Stimulated activated CD4-positive, alpha-beta T cell treated with anti-CD3 and anti-CD28 coated beads, Interleukin-4, amount 100 ng/mL, for 4 hours (primary cell): ENCODE results near the gene CD4.

Experiments
- DNase-seq, 2 experiments: peaks; one replicate each; pipeline ENCODE4 v3.0.0-alpha.2; 2020

The CD4 gene

DNA sequence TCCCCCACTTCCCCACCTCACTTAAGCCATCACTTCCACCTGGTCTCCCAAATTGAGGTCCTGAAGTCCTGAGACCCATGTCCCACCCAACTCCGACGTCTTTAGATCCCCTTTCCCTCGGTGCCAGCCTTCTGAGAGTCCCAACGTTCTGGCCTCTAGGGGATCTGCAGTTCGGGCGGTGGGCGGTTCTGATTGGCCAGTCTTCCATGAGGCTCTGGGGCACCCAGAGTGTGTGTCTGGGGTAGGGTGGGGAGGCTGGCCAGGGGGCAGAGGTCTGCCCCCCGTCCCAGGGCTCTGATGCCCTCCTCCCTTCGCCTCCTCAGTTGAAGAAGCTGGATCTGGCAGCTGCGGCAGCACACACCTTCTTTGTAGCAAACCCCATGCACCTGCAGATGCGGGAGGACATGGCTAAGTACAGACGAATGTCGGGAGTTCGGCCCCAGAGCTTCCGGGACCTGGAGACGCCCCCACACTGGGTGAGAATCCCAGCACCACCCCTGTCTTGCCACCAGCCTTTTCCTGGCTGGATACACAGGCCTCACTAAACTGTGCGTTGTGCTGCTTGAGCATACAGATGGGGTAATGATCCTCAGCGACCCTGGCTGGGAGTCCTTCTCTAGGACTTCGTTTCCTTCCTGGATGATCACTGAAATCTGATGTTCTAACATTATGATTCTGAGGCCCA, 40.4 kb downstream of the CD4 start:
- DNase-seq: no peak

DNA sequence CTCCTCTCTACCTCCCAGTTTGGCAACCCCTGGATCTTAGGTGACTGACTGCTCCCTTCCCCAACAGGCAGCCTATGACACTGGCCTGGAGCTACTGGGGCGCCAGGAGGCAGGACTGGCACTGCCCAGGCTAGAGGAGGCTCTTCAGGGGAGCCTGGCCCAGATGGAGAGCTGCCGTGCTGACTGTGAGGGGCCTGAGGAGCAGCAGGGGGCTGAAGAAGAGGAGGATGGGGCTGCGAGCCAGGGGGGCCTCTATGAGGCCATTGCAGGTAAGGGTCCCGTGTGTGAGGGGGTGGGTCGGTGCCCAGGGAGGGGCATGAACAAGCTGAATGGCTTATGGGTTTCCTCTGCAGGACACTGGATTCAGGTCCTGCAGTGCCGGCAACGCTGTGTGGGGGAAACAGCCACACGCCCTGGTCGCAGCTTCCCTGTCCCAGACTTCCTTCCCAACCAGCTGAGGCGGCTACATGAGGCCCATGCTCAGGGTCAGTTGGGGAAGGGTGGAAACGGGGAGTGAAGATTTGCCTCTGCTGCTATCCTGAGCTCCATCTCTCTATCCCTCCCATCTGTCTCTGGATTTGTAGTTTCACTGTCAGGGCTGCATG, 41.1 kb downstream of the CD4 start:
- DNase-seq: no peak

- DNase-seq: no peak
These were observed 41.7 kb downstream of the CD4 start for GRCh38 chr12:6830999-6831398.

GRCh38 chr12:6831450-6831995, 42.2 kb downstream of the CD4 start:
- DNase-seq: no peak

- DNase-seq: no peak
These were observed 42.8 kb downstream of the CD4 start for GRCh38 chr12:6832125-6832524.

DNA sequence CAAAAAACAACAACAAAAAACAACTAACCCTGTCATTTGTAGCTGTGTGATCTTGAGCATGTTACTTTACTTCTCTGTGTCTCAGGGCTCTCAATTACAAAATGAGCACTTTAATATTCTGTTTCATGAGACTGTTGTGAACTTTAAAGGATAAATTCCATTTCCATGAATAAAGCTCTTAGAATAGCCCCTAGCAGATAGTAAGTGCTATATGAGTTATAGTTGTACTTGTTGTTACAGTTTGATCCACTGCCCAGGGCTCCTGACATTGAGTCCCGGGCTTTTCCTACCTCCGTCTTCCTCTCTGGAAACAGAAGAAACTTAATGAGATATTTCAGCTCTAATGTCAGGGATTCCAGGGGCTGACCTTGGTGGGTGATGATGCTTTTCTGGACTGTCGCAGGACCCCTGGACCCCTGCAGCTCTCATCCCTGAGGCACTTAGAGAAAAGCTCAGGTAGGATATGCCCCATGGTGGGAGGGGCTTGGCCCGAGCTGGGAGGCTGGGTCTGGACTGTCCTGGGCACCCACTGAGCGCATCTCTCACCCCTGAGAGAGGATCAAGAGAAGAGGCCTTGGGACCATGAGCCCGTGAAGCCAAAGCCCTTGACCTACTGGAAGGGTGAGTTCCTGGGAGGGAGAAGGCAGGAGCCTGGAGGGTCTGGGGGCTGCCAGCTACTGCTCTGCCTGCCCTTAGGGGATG, 44.0 kb downstream of the CD4 start:
- DNase-seq: no peak

DNA sequence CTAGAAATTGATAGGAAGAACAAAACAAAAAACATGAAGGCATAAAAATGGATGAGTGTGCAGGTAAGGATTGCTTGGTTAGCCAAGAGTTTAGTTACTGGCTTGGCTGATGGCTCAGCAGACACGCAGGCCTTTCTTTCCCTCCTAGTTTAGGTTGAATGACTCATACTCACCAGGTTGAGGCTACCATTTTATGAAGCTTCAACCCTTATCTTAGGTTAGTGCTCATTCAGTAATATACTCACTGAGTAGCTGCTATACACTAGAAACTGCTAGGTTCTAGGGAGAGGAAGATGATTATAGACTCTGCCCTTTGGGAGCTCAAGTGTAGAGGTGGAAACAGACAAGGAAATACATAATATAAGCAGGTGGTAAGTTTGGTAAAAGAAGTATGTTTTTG, 44.9 kb downstream of the CD4 start:
- no peak for DNase-seq

- no peak for DNase-seq
These were observed 45.5 kb downstream of the CD4 start for GRCh38 chr12:6834873-6835272.

GRCh38 chr12:6836851-6837250, 47.5 kb downstream of the CD4 start:
- DNase-seq: no peak

DNA sequence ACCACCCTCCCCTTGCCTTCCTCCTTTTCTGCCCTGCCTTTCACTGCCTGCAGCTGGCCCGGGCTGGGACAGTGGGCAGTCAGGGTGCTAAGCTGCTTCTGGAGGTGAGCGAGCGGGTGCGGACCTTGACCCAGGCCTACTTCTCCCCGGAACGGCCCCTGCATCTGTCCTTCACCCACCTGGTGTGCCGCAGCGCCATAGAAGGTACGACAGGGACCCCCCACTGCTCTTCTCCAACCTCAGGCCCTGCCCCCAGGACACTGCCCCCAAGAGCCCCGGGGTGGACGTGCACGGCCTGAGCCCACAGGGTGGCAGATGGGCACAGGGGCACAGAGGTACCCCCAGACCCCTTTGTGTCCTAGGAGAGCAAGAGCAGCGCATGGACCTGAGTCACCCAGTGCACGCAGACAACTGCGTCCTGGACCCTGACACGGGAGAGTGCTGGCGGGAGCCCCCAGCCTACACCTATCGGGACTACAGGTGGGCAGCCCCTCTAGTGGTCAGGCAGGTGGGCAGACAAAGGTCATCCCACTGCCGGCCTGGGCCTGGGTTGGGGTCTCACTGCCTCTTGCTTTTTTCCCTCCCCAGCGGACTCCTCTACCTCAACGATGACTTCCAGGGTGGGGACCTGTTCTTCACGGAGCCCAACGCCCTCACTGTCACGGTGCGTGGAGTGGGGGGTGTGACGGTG, 48.2 kb downstream of the CD4 start:
- DNase-seq: no peak

DNA sequence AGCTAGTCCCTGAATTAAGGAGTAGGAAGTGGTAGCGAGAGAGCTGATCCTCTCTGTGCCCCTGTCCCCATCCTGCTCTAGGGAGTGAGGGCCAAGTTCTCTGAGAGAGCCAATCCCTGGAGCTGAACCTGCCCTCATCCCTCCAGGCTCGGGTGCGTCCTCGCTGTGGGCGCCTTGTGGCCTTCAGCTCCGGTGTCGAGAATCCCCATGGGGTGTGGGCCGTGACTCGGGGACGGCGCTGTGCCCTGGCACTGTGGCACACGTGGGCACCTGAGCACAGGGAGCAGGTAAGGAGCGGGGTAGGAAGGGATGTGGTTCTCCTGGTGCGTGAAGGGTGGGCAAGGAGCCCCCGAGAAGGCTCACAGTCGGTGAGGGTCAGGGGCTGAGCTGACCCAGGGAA, 49.5 kb downstream of the CD4 start:
- DNase-seq: no peak

- no peak for DNase-seq
These were observed 50.3 kb downstream of the CD4 start for GRCh38 chr12:6839482-6840201.

DNA sequence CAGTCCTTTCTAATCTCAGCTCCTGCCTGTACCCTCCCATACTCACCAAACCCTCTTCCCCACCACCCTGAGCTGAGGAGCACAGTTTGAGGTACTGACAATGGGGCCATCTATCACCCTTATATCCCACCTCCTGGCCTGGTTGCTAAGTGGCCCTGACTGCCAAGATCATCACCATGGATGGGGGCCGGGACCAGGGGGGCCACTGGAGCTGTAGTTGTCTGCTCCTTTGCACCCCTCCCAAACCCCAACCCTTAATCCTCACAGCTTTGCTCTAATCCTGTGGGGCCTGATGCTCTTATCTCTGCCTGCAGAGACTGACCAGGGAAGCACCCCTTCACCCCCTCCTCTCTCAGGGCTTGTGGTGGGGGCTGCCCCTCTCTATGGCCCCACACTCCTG, 51.0 kb downstream of the CD4 start:
- DNase-seq: no peak

DNA sequence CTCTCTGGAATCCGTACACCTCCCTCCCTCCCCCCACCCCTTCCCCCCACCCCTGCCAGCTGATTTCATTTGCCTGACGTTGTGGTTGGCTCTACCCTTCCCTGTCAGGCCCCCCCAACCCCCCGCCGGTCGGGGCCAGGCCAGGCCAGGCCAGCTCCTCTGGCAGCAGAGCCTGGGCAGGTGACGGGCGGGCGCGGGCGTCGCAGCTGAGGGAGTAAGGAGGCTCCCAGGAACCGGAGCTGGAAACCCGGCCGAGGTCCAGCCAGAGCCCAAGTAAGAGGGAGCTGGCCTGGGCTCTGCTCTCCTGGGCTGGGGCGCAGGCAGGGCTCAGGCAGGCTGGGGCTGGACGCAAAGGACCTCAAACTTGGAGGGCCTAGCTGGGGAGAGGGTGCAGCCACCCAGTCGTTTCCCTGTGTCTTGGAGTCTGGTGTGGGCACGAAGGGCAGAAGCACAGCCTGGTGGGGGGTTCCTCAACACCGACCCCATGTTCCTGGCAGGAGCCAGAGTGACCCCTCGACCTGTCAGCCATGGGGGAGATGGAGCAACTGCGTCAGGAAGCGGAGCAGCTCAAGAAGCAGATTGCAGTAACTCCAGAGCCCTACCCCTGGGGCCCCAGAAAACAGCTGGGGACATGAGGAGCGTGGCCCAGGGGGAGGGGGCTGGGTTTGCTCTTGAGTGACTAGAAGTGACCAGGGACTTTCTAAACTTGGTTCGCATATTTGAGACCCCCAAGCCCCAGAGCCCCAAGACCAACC, 51.6 kb downstream of the CD4 start, which contains the start of gene GNB3:
TSS of gene GNB3 (plus strand) at position 165 of the 755 bp plus-strand sequence. CDS start at position 528, 363 bp downstream.
- no peak for DNase-seq

- DNase-seq: no peak
These were observed 52.7 kb downstream of the CD4 start for GRCh38 chr12:6842075-6842474.

- DNase-seq: no peak
These were observed 54.0 kb downstream of the CD4 start for GRCh38 chr12:6843118-6843902.

DNA sequence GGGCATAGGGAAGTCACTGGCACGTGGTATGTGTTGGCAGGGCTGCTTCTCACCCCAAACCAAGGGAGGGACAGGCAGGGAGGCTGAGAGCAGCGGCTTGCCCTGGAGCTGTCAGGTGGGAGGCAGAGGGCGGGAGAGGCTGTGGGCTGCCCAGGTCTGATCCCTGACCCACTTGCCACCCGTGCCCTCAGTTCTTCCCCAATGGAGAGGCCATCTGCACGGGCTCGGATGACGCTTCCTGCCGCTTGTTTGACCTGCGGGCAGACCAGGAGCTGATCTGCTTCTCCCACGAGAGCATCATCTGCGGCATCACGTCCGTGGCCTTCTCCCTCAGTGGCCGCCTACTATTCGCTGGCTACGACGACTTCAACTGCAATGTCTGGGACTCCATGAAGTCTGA, 56.1 kb downstream of the CD4 start:
- no peak for DNase-seq

- DNase-seq: no peak
These were observed 57.1 kb downstream of the CD4 start for GRCh38 chr12:6846316-6846869.

- no peak for DNase-seq
These were observed 58.3 kb downstream of the CD4 start for GRCh38 chr12:6847676-6848075.

DNA sequence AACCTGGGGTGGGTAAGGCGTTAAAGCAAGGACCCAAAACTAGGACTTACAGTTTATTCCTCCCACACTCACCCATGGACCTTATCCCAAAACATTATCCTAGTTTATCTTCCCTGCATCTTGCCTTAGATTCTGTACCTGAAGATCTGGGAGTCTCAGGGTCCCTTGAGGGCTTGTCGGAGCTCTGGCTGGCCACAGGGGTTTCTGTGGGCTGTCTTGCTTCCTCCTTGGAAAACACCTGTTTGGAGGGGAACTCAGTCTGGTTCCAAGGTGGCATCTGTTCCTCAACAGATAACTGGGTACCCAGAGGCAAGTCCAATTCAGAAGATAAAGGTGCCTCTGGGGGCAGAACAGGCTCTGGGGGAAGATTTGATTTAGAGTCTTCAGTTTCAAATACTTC, 60.1 kb downstream of the CD4 start:
- no peak for DNase-seq
